ENCODE results near the gene GIT1. TPM values are rescaled to one million over a fixed set of nuclear protein-coding genes. Genes with fewer than 3 reads are reported as not detected.

The GIT1 gene, protein sequence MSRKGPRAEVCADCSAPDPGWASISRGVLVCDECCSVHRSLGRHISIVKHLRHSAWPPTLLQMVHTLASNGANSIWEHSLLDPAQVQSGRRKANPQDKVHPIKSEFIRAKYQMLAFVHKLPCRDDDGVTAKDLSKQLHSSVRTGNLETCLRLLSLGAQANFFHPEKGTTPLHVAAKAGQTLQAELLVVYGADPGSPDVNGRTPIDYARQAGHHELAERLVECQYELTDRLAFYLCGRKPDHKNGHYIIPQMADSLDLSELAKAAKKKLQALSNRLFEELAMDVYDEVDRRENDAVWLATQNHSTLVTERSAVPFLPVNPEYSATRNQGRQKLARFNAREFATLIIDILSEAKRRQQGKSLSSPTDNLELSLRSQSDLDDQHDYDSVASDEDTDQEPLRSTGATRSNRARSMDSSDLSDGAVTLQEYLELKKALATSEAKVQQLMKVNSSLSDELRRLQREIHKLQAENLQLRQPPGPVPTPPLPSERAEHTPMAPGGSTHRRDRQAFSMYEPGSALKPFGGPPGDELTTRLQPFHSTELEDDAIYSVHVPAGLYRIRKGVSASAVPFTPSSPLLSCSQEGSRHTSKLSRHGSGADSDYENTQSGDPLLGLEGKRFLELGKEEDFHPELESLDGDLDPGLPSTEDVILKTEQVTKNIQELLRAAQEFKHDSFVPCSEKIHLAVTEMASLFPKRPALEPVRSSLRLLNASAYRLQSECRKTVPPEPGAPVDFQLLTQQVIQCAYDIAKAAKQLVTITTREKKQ
- total RNA-seq (2022; extraction: Qiagen RNA extraction; ENCODE audit: low read depth), result 55.3 to 75.7 TPM (median 63.6 TPM) in 5 replicates

DNA sequence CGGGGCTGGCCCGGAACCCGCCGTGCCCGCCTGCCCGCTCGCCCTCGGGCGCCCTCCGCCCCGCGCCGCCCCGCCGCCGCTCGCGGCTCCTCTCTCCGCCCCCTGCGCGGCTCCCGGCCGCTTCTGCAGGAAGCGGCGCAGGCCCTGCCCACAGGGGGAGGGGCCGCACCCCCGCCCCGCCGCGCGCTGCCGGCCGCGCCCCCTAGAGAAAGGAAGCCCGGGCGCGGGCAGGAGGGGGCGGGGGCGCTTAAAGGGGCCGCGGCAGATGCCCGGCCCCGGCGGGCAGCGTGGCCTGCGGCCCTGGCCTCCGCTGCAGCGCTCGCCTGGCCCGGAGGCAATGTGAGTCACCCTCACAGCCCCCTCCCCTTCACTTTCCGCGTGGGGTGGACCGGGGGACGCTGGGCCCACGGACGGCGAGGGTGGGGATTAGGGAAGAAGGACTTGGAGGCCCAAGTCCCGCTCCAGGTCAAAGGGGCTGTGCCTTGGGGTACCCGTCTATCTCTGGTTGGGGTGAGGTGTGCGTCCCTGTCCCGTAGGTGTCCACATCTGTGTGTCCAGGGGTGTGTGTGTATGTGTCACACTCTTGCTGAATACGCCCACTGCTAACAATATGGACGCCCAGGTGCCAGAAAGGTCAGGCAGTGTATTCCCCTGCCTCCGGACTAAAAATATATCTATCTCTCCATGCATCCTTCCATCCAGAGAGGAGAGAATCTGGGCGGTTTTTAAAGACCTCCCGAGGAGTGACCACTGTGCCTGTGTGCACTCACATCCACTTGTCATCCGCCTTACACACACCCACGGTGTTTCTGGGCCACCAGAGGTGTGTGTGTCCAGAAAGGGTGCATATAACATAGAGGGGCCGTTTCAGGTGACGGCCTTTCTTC lies at the start of gene GIT1:
TSS of gene GIT1 (minus strand) at position 125 of the 887 bp plus-strand sequence. CDS start 270 bp downstream, outside the sequence.

DNA sequence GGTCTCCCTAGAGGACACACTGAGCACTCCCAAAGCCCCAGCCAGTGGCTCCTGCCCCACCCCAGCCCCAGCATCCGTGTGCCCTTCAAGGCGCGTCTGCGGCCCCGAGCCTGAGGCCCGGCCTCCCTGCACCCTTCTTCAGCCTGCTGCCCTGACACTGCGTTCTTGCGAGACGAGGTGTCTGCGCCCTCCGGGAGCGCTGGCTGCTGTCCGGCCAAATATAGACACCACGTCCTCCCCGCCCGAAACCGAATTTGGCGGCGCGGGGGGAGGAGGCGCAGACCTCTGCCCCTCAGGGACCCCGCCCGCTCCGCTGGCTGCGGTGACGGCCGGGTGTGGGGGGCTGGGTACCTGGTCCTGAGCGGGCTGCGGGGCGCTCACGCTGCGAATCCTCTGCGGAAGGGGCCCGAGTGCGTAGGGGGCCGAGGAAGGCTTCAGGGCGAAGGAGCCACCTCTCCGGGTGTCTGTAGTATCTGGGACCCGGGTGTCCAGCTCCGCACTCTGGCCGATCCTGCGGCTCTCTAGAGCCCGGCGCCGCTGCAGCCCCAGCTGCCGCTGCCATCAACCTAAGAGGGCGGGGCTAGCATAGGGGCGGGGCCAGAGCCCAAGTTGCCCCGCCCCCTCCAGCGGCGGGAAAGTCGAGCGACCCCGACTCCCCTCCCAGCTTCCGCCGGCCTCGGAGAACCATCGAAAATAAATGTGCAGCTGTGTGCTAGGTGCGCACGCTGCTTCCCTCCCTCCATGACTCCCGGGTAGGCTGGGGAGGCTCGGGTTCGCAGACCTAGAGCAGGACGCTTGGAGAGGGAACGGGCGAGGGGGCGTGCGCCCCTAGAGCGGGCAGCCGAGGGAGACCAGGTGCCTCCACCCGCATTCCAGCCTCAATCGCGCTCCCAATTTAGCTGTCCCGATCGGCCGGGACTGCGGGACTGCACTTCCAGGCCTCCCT lies 33.2 kb upstream of the GIT1 start, which contains the start of gene CORO6:
TSS of gene CORO6 (minus strand) at position 576 of the 946 bp plus-strand sequence. CDS start 1,491 bp downstream, outside the sequence.

DNA sequence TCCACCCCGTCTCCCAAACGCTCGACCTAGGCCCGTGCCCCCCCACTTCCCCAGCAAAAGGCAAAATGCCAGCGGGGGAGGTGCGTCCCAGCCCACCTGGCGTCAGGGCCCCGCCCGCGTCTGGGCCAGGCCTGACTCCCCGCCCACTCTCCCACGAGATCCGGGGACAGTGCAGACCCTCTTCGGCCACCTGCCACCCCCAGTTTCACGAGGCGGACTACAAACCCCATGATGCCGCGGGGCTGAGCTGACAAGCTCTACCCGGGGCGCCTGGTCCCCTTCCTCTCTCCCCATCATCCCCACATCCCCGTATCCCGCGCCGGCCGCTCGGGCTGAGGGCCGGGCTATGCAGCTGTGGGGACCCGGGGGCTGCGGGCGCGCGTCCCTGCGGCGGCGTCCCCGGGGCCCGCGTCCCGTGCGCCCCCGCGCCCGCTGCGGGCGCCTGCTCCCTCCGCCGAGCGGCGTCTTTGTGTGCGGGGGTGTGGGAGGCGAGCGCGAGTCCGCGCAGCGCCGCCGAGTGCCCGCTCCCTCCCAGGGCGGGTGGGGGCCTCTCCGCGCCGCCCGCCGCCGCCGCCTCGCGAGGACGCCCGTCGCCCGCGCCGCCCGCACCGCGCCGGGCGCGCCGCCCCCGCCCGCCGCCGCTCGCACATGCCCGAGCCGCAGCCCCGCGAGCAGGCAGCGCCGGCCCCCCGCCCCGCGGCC lies 3.6 kb upstream of the GIT1 start, which contains the start of gene ANKRD13B:
TSS of gene ANKRD13B (plus strand) at position 283 of the 702 bp plus-strand sequence. CDS start 490 bp downstream, outside the sequence.

DNA sequence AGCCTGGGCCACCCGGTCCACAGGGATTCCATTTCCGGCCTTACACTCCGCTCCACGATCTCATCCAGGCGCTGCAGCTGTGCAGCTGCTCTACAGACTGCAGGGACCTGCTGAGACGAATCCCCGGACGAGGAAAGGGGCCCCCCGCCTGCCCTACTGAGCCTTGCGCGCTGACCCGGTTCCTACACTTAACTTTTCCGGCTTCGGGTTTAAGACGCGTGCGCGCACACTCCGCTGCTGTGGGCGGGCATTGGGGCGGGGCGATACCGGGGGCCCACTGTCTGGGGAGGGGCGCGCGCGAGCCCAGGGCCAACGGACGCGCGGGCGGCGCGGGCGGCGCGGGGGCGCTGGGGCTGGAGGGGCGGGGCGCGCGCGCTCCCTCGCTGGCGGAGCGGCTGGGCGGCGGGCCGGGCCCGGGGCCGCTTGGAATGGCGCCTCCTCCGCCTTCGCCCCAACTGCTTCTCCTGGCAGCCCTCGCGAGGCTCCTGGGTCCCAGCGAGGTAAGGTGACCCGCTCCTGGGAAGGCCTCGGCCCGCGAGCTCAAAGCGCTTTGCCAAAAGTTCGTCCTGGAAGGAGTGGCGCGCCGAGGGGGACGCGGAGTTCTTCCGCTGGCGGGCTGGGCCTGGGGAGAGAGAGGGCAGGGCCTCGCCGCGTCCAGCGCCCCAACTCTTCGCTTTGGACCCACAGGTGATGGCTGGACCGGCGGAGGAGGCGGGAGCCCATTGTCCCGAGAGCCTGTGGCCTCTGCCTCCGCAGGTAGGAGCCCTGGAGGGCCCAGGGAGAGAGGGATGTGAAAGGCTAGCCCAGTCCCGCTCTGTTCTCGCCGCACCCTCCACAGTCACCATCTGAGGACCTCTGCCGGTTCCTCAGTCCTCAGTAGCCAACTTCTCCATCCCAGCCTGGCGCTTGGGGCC lies 20.9 kb downstream of the GIT1 start, which contains the start of gene TP53I13:
TSS of gene TP53I13 (plus strand) at position 371 of the 914 bp plus-strand sequence. CDS start at position 429, 58 bp downstream.

DNA sequence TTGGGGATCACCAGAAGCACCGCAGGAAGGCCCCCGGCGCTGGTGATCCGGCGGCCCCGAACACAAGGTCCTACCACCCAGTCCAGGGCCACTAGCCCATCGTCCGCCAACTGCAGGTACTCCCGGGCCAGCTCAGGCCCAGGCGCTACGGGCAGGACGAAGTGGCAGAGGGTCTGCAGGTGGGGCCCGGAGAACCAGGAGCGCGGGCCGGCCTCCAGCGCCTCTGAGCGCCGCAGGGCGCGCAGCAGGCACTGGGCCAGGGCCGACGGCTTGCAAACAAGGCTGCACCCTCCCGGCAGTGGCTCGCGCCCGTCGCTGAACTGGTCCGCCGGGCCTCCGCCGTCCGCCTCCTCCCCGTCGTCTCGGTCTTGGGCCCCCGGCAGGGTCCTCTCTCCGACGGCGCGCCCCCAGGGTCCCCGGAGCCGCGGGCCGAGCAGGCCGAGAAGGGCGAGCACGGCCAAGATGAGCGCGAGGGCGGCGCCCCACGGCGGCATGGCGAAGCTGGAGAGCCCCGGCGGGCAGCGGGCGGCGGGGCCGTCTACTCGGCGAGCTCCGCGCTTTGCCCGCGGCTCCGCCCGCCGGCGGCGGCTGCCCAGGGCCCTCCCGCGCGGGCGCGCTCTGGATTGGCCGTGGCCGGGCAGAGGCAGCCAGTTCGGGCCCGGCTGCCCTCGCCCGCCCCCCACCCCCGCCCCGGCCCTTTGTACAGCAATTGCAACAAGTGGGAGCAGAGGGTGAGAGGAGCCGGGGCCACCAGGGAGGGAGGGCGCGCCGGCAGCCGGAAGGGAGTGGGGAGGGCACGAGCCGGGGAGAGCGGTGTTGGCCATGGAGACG lies 22.8 kb downstream of the GIT1 start, which contains the start of gene ABHD15:
TSS of gene ABHD15 (minus strand) at position 565 of the 831 bp plus-strand sequence. CDS start at position 494, 71 bp downstream.

Other genes with a start within 250 kb of the GIT1 start
- 8.2 to 23.9 TPM (median 22.7 TPM) in 5 replicates for gene TAOK1, start 199.3 kb downstream of the GIT1 start, total RNA-seq (2022; extraction: Qiagen RNA extraction; ENCODE audit: low read depth)
- gene ABHD15, start 22.6 kb downstream of the GIT1 start, total RNA-seq (2022; extraction: Qiagen RNA extraction; ENCODE audit: low read depth), result 21.0 to 28.3 TPM (median 24.8 TPM) in 5 replicates
- 59.7 to 101 TPM (median 82.4 TPM) in 5 replicates for gene TP53I13, start 20.9 kb downstream of the GIT1 start, total RNA-seq (2022; extraction: Qiagen RNA extraction; ENCODE audit: low read depth)
- gene ANKRD13B, start 3.5 kb upstream of the GIT1 start, total RNA-seq (2022; extraction: Qiagen RNA extraction; ENCODE audit: low read depth), result 18.2 to 28.2 TPM (median 25.1 TPM) in 5 replicates
- gene CORO6, start 33.3 kb upstream of the GIT1 start, total RNA-seq (2022; extraction: Qiagen RNA extraction; ENCODE audit: low read depth), result 4.1 to 8.8 TPM (median 5.7 TPM) in 5 replicates